IPS-NIHi7 (cell line): Measurements from ENCODE around the gene ORAI3.

Experiments
- DNase-seq: peaks from one replicate; pipeline ENCODE4 v3.0.0; 2012; ENCODE audit warnings: mixed read lengths; ENCODE audit errors: extremely low spot score

ORAI3 gene

DNA sequence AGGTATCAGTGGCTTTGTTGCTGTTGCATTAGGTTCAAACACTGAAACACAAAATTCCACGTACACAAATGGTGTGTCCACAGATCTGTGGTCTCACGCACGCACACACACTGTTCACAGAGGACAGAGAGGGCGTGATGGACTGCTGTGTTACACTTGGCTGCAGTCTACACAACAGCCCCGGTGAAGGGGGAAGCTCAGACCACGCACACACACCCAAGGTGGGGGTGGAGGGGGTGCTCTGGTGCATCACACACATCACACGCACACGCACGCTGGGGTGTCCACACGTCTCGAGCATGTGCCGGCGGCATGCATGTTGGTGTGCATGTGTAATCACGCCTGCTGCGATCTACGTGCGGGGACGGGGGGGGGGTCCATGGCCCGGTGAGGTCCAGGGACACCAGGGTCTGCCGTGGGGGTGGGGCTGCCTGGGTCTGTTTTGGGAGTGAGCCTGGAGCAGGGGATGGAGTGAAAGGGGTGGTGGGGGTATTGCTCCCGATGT is 43.5 kb downstream of the ORAI3 start:
- DNase-seq: no peak

- no peak for DNase-seq
Measured at GRCh38 chr16:30992931-30993816, 44.3 kb downstream of the ORAI3 start.

GRCh38 chr16:30995927-30996323 is 47.1 kb downstream of the ORAI3 start:
- no peak for DNase-seq

DNA sequence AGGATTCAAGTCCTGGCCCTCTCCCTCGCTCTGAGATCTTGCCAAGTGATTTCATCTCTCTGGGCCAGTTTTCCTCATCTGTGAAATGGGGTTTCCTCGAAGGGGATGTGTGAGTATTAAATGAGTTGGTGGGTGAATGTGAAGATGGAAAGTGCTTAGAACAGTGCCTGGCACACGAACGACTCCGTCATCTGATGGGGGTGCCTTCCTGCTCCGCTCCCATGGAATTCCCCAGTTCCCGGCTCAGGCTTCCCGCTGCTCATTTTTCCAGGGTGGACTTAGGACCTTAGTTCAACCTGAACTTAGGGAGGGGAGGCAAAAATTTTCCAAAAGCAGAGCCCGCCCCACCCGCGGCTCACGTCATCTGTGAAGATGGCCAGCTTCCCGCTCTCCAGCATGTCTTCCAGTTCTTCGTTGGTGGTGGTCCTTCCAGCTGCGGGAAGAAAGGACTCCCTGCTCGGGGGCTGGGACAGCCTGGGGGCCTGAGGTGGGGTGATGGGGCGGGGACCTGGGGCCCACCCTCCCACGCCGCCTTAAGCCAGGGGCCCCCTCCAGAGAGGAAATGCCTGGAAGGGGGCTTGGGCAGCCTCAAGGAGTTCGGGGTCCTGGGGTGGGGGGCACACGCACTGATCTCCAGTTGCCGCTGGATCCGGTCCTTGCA is 47.6 kb downstream of the ORAI3 start:
- DNase-seq: no peak

DNA sequence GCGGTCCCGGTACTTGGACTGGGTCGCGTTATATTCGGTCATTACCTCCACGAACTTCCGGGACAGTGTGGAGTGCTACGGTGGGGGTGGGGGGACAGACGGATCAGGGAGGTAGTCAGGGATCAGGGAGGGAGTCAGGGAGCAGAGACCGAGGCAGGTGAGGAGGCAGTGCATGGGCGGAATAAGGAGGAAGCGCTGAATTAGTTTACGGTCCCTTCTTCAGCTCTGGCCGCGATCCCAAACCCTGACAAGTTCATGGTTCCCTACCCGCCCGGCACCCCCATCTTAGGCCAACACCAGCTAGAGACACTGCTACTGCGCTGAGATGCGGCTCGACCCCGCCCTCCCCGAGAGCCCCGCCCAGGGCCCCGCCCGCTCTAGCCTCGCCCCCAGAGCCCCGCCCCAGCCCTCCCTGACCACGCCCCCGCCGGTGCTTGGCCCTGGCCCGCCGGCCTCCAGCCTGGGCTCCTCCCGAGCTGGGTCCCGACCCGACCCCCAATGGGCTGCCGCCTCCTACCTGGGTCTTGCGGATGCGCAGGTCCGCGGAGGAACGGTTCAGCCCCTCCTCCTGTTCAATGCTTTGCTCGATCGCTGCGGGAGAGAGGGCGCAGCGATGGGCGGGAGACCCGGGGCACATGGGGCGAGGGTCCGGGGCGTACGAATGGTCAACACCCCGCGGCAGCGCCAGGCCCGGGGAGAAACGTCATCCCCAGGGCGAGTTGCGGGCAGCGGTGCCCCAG is 48.3 kb downstream of the ORAI3 start:
- peak; percentile 98 for DNase-seq

DNA sequence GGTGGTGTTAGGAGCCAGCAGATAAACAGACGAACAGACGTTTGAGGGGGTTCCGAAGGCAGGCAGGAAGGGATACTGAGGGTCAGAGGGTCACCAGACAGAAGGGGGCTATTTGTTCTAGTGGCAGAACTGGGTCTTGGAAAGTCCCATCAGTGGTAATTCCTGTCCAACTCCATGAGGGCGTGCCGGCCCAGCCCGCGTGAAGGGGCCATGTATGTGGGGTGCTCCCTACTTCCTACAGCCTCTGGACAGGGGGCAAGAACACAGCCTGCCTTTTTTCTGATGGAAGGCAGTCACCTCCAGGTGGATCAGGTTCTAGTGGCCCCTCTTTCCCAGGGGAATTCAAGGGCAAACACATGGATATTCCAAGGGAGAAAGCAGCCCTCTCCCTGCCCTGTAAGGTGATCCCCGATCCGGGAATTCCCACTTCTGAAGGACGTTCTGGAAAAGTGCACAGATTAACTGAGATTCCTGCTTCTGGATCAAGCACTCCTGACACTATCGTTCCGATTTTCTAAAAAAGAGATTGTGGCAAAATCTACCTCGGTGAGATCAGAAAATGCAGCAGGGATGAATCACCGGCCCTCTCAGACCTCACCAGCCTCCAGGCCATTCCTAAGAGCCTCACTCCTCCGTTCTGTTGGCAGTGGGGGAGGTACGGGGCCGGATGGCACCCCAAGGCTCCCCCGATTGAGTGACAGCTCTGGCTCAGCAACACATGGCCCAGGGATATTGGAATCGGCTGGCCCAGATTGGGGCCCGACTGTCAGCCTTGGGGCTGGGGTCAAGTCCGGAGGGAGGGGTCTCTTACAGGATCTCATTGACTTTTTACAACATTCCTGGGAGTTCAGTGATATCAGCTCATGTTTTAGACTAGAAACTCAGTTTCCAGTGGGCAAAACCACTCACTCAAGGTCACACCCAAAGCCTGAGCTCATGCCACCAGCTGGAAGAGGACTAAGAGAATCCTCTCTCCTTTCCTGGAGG is 49.1 kb downstream of the ORAI3 start:
- peak; percentile 34 for DNase-seq

DNA sequence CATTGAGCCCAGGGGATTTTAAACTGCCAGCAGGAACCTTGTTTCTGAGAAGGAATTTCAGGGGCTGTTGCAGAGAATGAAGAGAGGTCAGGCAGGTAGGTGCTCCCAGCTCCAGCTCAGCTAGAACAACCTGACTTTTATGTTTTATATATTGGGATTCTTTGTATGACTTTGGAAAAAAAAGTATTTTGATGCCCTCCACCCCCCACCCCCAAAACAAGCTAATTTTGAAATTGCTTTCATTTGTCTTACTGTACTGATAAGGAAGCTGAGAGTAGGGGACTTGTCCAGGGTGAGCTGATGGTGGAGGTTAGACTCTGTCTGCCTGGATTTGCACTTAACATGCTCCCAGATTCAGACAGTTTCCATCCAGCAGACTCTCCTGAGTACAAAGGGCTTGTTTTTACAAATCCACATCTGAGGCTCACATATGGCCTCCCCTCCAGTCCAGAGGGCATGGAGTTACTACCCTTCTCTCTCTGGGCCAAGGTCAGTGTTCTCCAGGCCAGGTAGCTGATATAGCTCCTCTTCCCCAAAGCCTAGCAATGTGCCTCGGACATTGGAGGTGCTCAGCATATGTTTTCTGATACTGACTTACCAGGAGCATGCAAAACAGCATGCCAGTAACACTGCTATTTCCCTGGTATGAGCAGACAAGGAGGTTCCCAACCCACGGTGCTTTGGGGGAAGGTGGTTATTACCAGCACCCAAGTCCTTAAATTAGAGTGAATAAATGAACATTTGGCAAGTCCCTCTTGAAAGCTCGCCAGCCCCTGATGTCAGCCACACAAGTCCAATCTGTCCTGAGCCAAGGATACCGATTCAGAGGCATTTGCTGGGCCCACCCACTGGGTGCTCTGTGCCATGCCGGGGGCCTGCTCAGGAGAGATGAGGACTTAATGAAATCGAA is 50.2 kb downstream of the ORAI3 start:
- DNase-seq: no peak

DNA sequence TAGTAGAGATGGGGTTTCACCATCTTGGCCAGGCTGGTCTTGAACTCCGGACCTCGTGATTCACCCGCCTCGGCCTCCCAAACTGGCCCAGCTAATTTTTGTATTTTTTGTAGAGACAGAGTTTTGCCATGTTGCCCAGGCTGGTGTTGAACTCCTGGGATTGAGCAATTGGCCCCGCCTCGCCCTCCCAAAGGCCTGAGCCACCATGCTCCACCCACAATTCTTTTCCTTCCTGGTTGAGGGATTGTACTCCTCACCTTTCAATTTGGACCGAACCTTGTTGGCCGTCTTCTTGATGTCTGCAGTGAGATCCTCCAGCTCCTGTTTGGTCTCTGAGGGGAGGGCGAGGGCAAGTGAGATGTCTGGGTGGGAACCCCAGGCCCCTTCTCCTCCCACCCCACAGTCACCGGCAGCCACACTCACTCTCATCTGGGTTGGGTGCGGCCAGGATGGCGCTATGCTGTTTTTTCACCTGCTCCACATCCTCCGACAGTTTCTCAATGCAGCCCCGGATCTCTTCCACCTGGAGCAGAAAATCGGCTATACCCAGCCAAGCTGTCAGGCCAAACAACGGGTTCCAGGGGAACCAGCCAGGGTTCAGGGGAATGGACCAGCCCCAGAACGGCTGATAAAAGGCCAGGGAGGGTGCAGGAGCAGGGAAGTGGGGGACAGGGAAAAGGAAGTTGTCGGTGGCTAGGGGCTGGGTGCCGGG is 52.0 kb downstream of the ORAI3 start:
- no peak for DNase-seq

GRCh38 chr16:31001507-31002249 is 52.8 kb downstream of the ORAI3 start:
- DNase-seq: no peak

DNA sequence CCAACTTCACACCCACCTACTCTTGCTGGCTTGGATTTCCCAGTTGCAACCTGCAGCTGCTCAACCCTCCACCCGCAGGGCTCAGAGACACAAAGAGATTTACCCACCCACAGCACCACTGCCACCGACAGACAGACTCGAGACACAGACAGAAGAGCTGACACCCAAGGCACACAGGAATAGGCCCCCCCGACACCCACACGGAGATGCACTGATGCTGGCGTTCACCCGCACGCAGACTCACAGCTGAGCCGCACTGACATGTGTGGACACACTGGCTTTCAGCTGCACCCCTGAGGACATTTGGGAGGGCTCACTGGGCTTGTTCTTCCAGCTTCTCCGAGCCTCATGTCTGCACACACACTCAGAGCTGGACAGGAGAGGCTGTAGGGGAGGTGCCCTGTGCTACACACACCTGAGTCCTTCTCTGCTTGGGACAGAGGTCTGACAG is 53.4 kb downstream of the ORAI3 start:
- DNase-seq: no peak

DNA sequence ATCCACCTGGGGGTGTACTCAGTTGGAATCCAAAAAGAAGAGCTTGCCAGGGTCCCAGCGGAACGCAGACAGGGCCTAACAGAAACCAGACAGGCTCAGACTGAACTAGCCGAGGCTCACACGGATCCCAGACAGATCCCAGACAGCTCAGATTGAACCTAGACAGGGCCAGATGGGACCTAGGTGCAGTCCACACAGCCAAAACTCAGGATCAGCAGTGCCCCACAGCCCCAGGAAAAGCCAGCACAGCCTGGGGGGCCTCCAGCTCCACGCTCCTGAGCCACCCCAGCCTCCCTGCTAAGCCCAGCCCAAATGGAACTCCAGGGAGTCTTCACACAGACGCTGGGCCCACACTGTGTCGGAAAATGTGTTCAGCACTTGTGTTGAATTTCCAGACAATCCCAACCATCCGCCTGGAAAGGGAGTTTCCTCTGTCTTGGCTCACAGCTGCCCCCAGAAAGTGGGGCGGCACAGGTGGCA is 54.0 kb downstream of the ORAI3 start:
- no peak for DNase-seq

- DNase-seq: no peak
Measured at GRCh38 chr16:31003744-31004143, 54.9 kb downstream of the ORAI3 start.
